ENCODE data around the gene NUP93.
A peak's percentile ranks its signal among the peaks of the same experiment; 100 is the strongest.

Gene NUP93

GRCh38 chr16:56726926-56727325 is 3.0 kb upstream of the NUP93 start:
- H3K4me1 ChIP-seq (ENCODE audit: insufficient read depth, low read length), result peaks cover 41% of the 10 kb centered on the region
- TF ChIP-seq CTCF (IDR thresholded peaks at IDR 0.05; ENCODE audit: borderline replicate concordance, extremely low read depth, low read length, poor library complexity, severe bottlenecking) (no peak), EZH2 (IDR thresholded peaks at IDR 0.05; ENCODE audit: borderline replicate concordance, low read depth, low read length, severe bottlenecking) (no peak)
- no peak overlapping the region for H3K9ac ChIP-seq (ENCODE audit: low read depth, low read length)
- 0 out of 2 replicates have a peak, but pooled peaks cover 2% of the 10 kb centered on the region for H3K36me3 ChIP-seq (ENCODE audit: insufficient read depth, low read length)
- H3K27ac ChIP-seq (ENCODE audit: low read length), result no peak overlapping the region
- DNase-seq, result no peak
- peaks cover 37% of the 10 kb centered on the region for H3K79me2 ChIP-seq (ENCODE audit: insufficient read depth, low read length)
- no peak overlapping the region for H3K4me3 ChIP-seq (ENCODE audit: low read depth in 1 of 2, low read length in 2 of 2)
- peak overlapping the region; percentile 16; the same call in 1 of the 2 replicates for H3K4me2 ChIP-seq (ENCODE audit: insufficient read depth, low read length)
- H3K27me3 ChIP-seq (ENCODE audit: insufficient read depth, low read length, poor library complexity), result no peaks in the 10 kb centered on the region
- H3K9me3 ChIP-seq (ENCODE audit: insufficient read depth, low read length, severe bottlenecking), result no peaks in the 10 kb centered on the region
- peaks cover 13% of the 10 kb centered on the region; the same call in 1 of the 2 replicates for H4K20me1 ChIP-seq (ENCODE audit: insufficient read depth, low read length)
- no peak overlapping the region for H2AFZ ChIP-seq (ENCODE audit: low read depth, low read length)
- ATAC-seq (ENCODE audit: insufficient read depth, low read depth), result no peak

- no peak for ATAC-seq (ENCODE audit: insufficient read depth, low read depth)
These were observed 1.9 kb upstream of the NUP93 start for GRCh38 chr16:56728027-56728426.

GRCh38 chr16:56728980-56729734 is 772 bp upstream of the NUP93 start:
- Histone ChIP-seq H3K4me1 (ENCODE audit: insufficient read depth, low read length) (peaks cover 53% of the 10 kb centered on the region), H2AFZ (ENCODE audit: low read depth, low read length) (peak overlapping the region; percentile 94), H3K79me2 (ENCODE audit: insufficient read depth, low read length) (peaks cover 59% of the 10 kb centered on the region), H3K27ac (ENCODE audit: low read length) (peak overlapping the region; percentile 98), H3K9me3 (ENCODE audit: insufficient read depth, low read length, severe bottlenecking) (no peaks in the 10 kb centered on the region), H4K20me1 (ENCODE audit: insufficient read depth, low read length) (peaks cover 29% of the 10 kb centered on the region; the same call in 1 of the 2 replicates), H3K27me3 (ENCODE audit: insufficient read depth, low read length, poor library complexity) (no peaks in the 10 kb centered on the region), H3K9ac (ENCODE audit: low read depth, low read length) (peak overlapping the region; percentile 81), H3K4me3 (ENCODE audit: low read depth in 1 of 2, low read length in 2 of 2) (peak overlapping the region; percentile 90 to 100), H3K36me3 (ENCODE audit: insufficient read depth, low read length) (peaks cover 4% of the 10 kb centered on the region; the same call in 1 of the 2 replicates), H3K4me2 (ENCODE audit: insufficient read depth, low read length) (peak overlapping the region; percentile 99)
- ATAC-seq (ENCODE audit: insufficient read depth, low read depth), result 0 out of 3 replicates have a peak, but pooled peaks have one; percentile 14
- DNase-seq, result no peak
- no peak for TF ChIP-seq EZH2 (IDR thresholded peaks at IDR 0.05; ENCODE audit: borderline replicate concordance, low read depth, low read length, severe bottlenecking)
- TF ChIP-seq CTCF (IDR thresholded peaks at IDR 0.05; ENCODE audit: borderline replicate concordance, extremely low read depth, low read length, poor library complexity, severe bottlenecking), result no peak

More at GRCh38 chr16:56728027-56728426, 1.9 kb upstream of the NUP93 start:
- peak overlapping the region; percentile 24; the same call in 1 of the 2 replicates for H3K4me2 ChIP-seq (ENCODE audit: insufficient read depth, low read length)
- no peak overlapping the region for H3K27ac ChIP-seq (ENCODE audit: low read length)
- no peaks in the 10 kb centered on the region for H3K27me3 ChIP-seq (ENCODE audit: insufficient read depth, low read length, poor library complexity)
- peaks cover 24% of the 10 kb centered on the region; the same call in 1 of the 2 replicates for H4K20me1 ChIP-seq (ENCODE audit: insufficient read depth, low read length)
- no peak overlapping the region for H3K4me3 ChIP-seq (ENCODE audit: low read depth in 1 of 2, low read length in 2 of 2)
- H3K36me3 ChIP-seq (ENCODE audit: insufficient read depth, low read length), result 0 out of 2 replicates have a peak, but pooled peaks cover 4% of the 10 kb centered on the region
- H3K79me2 ChIP-seq (ENCODE audit: insufficient read depth, low read length), result peaks cover 48% of the 10 kb centered on the region
- TF ChIP-seq CTCF (IDR thresholded peaks at IDR 0.05; ENCODE audit: borderline replicate concordance, extremely low read depth, low read length, poor library complexity, severe bottlenecking) (no peak), EZH2 (IDR thresholded peaks at IDR 0.05; ENCODE audit: borderline replicate concordance, low read depth, low read length, severe bottlenecking) (no peak)
- no peaks in the 10 kb centered on the region for H3K9me3 ChIP-seq (ENCODE audit: insufficient read depth, low read length, severe bottlenecking)
- no peak overlapping the region for H2AFZ ChIP-seq (ENCODE audit: low read depth, low read length)
- no peak for DNase-seq
- H3K9ac ChIP-seq (ENCODE audit: low read depth, low read length), result no peak overlapping the region
- H3K4me1 ChIP-seq (ENCODE audit: insufficient read depth, low read length), result peaks cover 52% of the 10 kb centered on the region

Measured in DND-41 (cell line).